Activated CD4-positive, CD25-positive, alpha-beta regulatory T cell (primary cell): Measurements from ENCODE around the gene NAT14.
A peak's percentile ranks its signal among the peaks of the same experiment; 100 is the strongest.
"Not testable (repeated sequence)": the region's sequence is repeated elsewhere in the genome, so short reads cannot be mapped to it uniquely, and the experiment has no call there.

ENCODE experiments used
- DNase-seq, 4 experiments: peaks; one replicate each; lab custom pipeline; 2025; lab: John Stamatoyannopoulos, UW

NAT14 gene

GRCh38 chr19:55486971-55487923 lies 2.3 kb downstream of the NAT14 start:
- peak in 1 of 4 experiments; percentile 10 for DNase-seq

DNA sequence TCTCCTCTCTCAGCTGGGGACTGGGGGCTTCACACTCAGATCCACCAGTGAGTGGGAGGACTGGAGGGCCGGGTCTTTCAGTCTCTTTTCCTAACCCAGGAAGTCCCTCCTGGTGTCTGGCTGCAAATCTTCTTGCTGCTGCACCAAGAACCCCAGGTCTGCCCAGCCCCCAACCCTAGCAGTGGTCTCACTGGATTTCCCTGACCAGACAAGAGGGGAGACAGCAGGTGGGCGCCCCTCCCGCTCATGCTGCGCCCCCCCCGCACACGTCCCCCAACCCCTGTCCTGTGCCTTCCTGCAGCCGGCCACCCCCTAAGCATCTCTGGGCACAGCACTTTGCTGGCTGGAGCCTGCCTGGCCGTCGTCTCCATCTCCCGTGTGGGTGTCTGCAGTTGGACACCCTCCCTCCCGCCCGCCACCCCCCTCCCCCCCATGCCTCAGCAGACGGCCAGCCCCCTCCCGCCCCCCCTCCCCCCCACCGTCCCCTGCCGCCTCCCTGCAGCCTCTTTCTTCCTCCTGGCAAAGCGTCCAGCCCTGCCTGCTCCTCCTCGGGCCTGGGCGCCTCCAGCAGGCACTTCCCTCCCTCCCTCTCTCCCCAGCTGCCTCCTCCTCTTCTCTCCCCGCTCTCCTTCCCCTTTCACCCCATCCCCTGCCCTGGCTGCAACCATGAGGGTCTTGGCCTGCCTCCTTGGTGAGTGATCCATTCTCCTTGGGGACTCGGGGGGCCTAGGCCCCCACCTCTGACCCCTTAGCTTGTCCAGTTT lies 3.1 kb downstream of the NAT14 start, which contains the start of gene SSC5D:
SSC5D (plus strand) TSS at position 513 of the 764 bp plus-strand sequence; CDS start at position 667, 154 bp downstream.
- no peak for DNase-seq

DNA sequence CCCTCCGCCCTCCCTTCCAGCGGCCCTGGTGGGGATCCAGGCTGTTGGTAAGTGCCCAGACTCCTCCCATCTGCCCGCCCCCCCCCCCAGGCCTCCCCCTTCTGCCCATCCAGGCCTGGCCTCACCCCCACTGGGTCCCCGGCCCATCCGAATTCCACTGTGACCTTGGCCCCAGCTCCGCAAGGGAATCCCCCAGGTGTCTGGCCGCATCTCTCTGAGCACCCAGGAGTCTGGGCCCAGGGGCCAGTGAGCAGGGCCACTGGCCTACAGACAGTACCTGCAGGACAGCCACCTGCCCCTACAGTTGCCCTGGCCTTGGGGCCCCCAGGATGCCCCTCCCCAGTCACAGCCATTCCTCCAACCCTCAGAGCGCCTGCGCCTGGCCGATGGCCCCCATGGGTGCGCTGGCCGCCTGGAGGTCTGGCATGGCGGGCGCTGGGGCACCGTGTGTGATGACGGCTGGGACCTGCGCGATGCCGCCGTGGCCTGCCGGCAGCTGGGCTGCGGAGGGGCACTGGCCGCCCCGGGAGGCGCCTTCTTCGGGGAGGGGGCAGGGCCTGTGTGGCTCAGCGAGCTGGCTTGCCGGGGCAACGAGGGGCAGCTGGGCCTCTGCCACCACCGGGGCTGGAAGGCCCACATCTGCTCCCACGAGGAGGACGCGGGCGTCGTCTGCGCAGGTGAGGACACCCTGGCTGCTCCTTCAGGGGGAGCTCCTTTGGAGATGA lies 4.2 kb downstream of the NAT14 start:
- DNase-seq = no peak

DNA sequence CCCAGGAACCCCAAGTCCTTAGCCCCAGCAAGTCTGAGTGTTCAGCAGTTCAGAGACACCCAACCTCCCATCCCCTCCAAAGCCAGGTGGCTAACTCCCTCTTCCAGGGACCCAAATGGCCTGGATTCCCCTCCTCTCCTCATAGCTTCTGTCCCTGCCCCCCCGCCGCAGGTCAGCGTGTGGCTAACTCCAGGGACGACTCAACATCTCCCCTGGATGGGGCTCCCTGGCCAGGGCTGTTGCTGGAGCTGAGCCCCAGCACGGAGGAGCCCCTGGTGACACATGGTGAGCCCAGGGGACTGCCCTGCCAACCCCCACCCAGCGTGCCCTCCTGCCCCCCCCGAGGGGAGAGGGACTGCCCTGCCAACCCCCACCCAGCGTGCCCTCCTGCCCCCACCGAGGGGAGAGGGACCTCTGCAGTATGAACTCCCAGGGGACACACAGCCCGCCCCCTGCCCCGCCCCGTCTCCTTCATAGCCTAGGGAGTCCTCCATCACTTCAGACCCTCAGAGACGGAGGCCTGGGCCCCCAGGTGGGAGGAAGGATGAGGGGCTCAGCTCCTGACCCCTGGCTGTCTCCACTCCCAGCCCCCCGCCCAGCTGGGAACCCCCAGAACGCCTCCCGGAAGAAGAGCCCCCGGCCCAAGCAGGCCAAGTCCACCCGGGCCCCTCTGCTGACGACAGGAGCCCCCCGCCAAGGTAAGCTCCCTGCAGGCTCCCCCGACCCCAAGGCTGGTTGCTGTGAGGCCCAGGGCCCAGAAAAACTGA lies 4.9 kb downstream of the NAT14 start:
- no peak for DNase-seq

DNA sequence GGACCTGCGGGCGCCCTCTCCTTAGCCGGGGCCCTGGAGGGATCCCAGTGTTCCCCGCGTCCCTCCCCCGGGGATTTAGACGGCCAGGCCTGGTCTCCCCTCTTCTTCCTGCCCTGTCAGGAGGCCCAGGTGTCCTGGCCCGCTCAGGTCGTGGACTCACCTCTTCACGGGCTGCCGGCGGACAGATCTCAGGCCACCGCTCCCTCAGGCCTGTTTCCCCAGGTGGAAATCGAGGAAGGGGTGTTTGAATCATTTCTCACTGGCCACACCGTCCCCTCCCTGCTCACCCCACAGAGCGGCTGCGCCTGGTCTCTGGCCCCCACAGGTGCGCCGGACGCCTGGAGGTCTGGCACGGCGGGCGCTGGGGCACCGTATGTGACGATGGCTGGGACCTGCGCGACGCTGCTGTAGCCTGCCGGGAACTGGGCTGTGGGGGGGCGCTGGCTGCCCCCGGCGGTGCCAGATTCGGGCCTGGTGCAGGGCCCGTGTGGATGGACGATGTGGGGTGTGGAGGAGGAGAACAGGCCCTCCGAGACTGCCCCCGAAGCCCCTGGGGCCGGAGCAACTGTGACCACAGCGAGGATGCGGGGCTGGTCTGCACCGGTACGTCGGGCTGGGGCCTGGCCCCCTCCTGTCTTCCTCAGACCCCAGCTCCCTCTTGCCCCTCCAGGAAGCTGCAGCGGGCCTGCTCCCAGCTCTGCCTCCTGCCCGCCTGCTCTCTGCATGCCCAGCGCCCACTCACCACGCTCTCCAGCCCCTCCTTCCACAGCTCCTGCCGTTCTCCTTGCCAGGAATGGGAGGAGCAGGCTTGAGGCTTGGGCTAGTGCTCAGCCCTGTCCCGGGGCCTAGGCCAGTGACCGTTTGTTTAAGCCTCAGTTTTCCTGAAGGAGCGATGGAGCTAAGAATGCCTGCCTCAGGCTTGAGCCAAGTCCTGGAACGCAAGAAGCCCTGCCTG lies 5.8 kb downstream of the NAT14 start:
- DNase-seq = no peak

GRCh38 chr19:55491546-55492360 lies 6.8 kb downstream of the NAT14 start:
- no peak for DNase-seq

DNA sequence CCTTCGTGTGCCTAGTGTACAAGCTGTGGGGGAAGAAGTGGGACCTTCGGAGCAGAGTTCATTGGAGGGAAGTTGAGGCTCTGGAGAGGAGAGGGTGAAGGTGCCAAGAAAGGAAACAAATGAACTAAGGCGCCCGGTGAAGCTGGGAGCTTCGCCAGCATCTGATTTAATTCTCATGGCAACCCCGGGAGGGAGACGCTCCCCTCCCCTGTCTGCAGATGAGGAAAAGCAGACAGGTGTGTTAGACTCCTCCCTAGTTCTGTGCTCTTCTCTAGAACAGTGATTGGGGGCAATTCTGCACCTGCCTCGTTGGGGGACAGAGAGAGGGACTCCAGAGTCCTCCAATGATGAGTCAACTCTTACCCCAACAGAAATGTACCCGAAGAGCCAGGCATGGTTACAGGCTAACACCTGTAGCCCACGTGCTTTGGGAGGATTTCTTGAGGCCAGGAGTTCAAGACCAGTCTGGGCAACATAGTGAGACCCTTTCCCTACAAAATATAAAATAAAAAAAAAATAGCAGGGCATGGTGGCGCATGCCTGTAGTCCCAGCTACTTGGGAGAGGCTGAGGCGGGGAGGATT lies 7.5 kb downstream of the NAT14 start:
- no peak for DNase-seq

GRCh38 chr19:55493052-55493644 lies 8.2 kb downstream of the NAT14 start:
- DNase-seq = no peak

- DNase-seq = no peak
Measured at GRCh38 chr19:55493645-55494171, 8.7 kb downstream of the NAT14 start.

- no peak for DNase-seq
Measured at GRCh38 chr19:55494172-55494761, 9.3 kb downstream of the NAT14 start.

DNA sequence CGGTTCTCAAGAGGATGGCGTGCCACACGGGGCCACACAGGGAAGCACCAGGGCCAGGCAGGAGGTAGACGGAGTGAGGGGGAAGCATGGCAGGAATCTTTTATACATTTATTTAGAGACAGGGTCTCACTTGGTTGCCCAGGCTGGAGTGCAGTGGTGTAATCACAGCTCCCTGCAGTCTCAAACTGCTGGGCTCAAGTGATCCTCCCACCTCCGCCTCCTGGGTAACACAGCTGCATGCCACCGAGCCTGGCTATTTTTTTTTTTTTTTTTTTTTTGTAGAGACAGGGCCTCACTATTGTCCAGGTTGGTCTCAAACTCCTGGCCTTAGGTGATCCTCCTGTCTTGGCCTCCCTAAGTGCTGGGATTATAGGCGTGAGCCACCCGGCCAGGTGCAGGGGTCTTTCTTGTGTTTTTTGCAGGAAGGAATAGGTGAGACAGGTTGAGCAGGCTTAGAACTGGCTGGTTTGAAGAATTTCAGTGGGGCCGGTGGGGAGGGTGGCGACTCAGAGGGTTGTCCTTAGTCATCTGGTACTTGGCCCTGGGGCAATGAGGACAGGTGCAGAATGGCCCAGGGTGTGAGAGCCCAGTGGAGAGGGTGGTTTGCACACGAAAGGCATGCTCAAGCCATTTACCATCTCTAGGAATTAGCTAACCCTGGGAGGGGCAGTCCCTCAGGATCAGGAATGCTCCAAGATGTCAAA lies 10.8 kb downstream of the NAT14 start:
- DNase-seq = no peak

GRCh38 chr19:55496820-55497219 lies 11.8 kb downstream of the NAT14 start:
- DNase-seq = not testable (repeated sequence)

DNA sequence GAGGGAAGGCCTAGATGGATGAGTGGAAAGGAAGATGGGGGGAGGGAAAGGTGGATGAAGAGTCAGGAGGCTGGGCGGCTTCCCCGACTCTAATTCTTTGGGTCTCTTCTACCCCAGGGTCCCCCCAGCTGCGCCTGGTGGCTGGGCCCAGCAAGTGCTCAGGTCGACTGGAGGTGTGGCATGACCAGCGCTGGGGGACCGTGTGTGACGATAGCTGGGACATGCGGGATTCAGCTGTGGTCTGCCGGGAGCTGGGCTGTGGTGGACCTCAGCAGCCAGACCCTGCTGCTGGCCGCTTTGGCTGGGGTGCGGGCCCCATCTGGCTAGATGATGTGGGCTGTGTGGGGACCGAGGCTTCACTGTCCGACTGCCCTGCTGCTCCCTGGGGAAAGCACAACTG lies 12.8 kb downstream of the NAT14 start:
- DNase-seq = no peak

DNA sequence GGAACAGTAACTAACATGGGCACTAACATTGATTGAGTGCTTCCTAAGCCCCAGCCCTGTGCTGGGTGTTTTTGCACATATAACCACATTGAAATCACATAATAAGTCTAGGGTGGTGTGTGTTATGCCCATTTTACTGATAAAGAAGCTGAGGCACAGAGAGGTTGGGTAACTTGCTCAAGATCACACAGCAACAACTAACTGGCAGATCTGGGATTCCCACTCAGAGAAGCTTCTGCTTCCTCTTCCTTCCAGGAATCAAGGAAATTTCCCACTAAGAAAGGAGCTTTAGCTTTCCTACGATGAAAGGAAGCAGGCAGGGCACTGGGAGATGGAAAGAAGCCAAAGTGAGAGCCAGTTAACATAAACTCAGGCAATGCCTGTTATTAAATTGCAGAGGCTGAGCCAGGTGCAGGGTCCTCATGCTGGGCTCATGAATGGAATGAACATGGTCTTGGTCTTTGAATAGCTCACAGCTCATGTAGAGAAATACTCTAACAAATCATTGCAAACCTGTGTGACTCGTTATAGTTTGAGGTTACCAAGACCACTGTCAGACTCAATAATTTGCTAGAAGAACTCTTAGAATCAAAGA lies 13.4 kb downstream of the NAT14 start:
- no peak for DNase-seq

- no peak for DNase-seq
Measured at GRCh38 chr19:55500368-55500952, 15.5 kb downstream of the NAT14 start.

- no peak for DNase-seq
Measured at GRCh38 chr19:55502197-55502952, 17.4 kb downstream of the NAT14 start.
